Endothelial cell (in vitro differentiated cells): Measurements from ENCODE around the gene PLD1. TPM values are rescaled to one million over a fixed set of nuclear protein-coding genes. Genes with fewer than 3 reads are reported as not detected.
"Not testable (repeated sequence)": the region's sequence is repeated elsewhere in the genome, so short reads cannot be mapped to it uniquely, and the experiment has no call there.

Source experiments
- DNase-seq: peaks from one replicate; pipeline ENCODE4 v3.0.0; 2021; ENCODE audit warnings: low spot score
- H3K27ac Mint-ChIP-seq: one replicate; pipeline ENCODE4 v1.8.0; 2021; ENCODE audit warnings: mixed read lengths, inconsistent platforms; ENCODE audit not compliant: unreplicated experiment
- H3K27me3 Mint-ChIP-seq: one replicate; pipeline ENCODE4 v1.8.0; 2021; ENCODE audit warnings: mild to moderate bottlenecking, moderate library complexity, mixed read lengths, inconsistent platforms; ENCODE audit not compliant: unreplicated experiment
- H3K36me3 Mint-ChIP-seq: one replicate; pipeline ENCODE4 v1.8.0; 2021; ENCODE audit warnings: mild to moderate bottlenecking, low read depth, mixed read lengths, inconsistent platforms; ENCODE audit not compliant: unreplicated experiment
- H3K4me1 Mint-ChIP-seq: one replicate; pipeline ENCODE4 v1.8.0; 2021; ENCODE audit warnings: mild to moderate bottlenecking, mixed read lengths, inconsistent platforms; ENCODE audit not compliant: unreplicated experiment
- H3K4me3 Mint-ChIP-seq: one replicate; pipeline ENCODE4 v1.8.0; 2021; ENCODE audit warnings: mild to moderate bottlenecking, mixed read lengths, inconsistent platforms; ENCODE audit not compliant: unreplicated experiment
- H3K9me3 Mint-ChIP-seq: one replicate; pipeline ENCODE4 v1.8.0; 2021; ENCODE audit warnings: mixed read lengths, inconsistent platforms; ENCODE audit not compliant: unreplicated experiment
- CTCF ChIP-seq: fragments of 200-600 bp; sonication (generic); IDR thresholded peaks from one replicate; pipeline ENCODE4 v1.5.0; 2021; ENCODE audit warnings: antibody characterized with exemption; ENCODE audit not compliant: unreplicated experiment
- total RNA-seq: library from RNA; stranded (reverse); fragmentation: NEBNext Ultra II Directional; extraction: Animal tissue kit (Norgen Biotek cat#: 25700); gene quantifications from one replicate; pipeline ENCODE4 v1.2.1, GENCODE V29; 2021; ENCODE audit not compliant: unreplicated experiment

Gene PLD1
- total RNA-seq, 1 donor from 2014 or later, result 61.5 TPM

GRCh38 chr3:171748064-171748924 lies 62.0 kb downstream of the PLD1 start:
- no peak for TF ChIP-seq CTCF
- no peak overlapping the region for H3K4me3 Mint-ChIP-seq
- H3K4me1 Mint-ChIP-seq, result peaks cover 31% of the 10 kb centered on the region
- DNase-seq, result no peak
- no peaks in the 10 kb centered on the region for H3K9me3 Mint-ChIP-seq
- H3K27me3 Mint-ChIP-seq, result peaks cover 2% of the 10 kb centered on the region
- no peak overlapping the region for H3K27ac Mint-ChIP-seq
- peaks cover 25% of the 10 kb centered on the region for H3K36me3 Mint-ChIP-seq

GRCh38 chr3:171747223-171747920 lies 62.9 kb downstream of the PLD1 start:
- H3K4me3 Mint-ChIP-seq, result no peak overlapping the region
- no peak overlapping the region for H3K27ac Mint-ChIP-seq
- peaks cover 2% of the 10 kb centered on the region for H3K27me3 Mint-ChIP-seq
- DNase-seq, result no peak
- no peak for TF ChIP-seq CTCF
- H3K4me1 Mint-ChIP-seq, result peaks cover 38% of the 10 kb centered on the region
- H3K9me3 Mint-ChIP-seq, result no peaks in the 10 kb centered on the region
- peaks cover 26% of the 10 kb centered on the region for H3K36me3 Mint-ChIP-seq

GRCh38 chr3:171746320-171747222 lies 63.7 kb downstream of the PLD1 start:
- H3K4me1 Mint-ChIP-seq, result peaks cover 38% of the 10 kb centered on the region
- H3K27me3 Mint-ChIP-seq, H3K4me3 Mint-ChIP-seq, H3K27ac Mint-ChIP-seq, DNase-seq, H3K9me3 Mint-ChIP-seq: not testable (repeated sequence)
- H3K36me3 Mint-ChIP-seq, result peaks cover 26% of the 10 kb centered on the region

GRCh38 chr3:171745577-171746319 lies 64.5 kb downstream of the PLD1 start:
- TF ChIP-seq CTCF, result no peak
- Mint-ChIP-seq H3K9me3 (no peaks in the 10 kb centered on the region), H3K27me3 (peaks cover 2% of the 10 kb centered on the region), H3K36me3 (peaks cover 26% of the 10 kb centered on the region), H3K4me3 (no peak overlapping the region), H3K27ac (no peak overlapping the region), H3K4me1 (peaks cover 38% of the 10 kb centered on the region)
- no peak for DNase-seq
